HepG2 (cell line): ENCODE data around the gene TOP2A. TPM values are rescaled to one million over a fixed set of nuclear protein-coding genes. Genes with fewer than 3 reads are reported as not detected.

ENCODE experiments used
- CBX2 ChIP-seq, 2 experiments: fragments of 200-600 bp in 1 of 2; sonication (generic); formaldehyde crosslinking in 1 of 2; IDR thresholded peaks; 2 replicates each; pipeline versions ENCODE4 v1.7.0 to v1.8.1; 2018 to 2022; ENCODE audit warnings: low read depth in 2 of 2, low read length in 1 of 2, mild to moderate bottlenecking in 1 of 2, missing genetic modification reagents in 1 of 2
- DR1 ChIP-seq: sonication (generic); formaldehyde crosslinking; IDR thresholded peaks from 2 replicates; pipeline ENCODE4 v1.8.0; 2021; ENCODE audit warnings: mild to moderate bottlenecking, missing genetic modification reagents, inconsistent platforms
- FIP1L1 ChIP-seq: fragments of 200-400 bp; formaldehyde crosslinking; IDR thresholded peaks from 2 replicates; pipeline ENCODE4 v1.6.1; 2018; ENCODE audit warnings: low read depth, mild to moderate bottlenecking, low read length, moderate library complexity, borderline replicate concordance; ENCODE audit not compliant: insufficient read depth
- HOXA7 ChIP-seq: sonication (generic); formaldehyde crosslinking; IDR thresholded peaks from 2 replicates; pipeline ENCODE4 v1.8.1; 2022; ENCODE audit warnings: mild to moderate bottlenecking, missing genetic modification reagents, moderate library complexity
- NFIB ChIP-seq: sonication (generic); formaldehyde crosslinking; IDR thresholded peaks from 2 replicates; pipeline ENCODE4 v1.9.0; 2021; ENCODE audit warnings: missing genetic modification reagents, mild to moderate bottlenecking, borderline replicate concordance
- PHF20 ChIP-seq: sonication (generic); formaldehyde crosslinking; IDR thresholded peaks from 2 replicates; pipeline ENCODE4 v1.5.0; 2020; ENCODE audit warnings: mild to moderate bottlenecking, missing genetic modification reagents
- RELA ChIP-seq: sonication (generic); formaldehyde crosslinking; IDR thresholded peaks from 2 replicates; pipeline ENCODE4 v1.4.0; 2020; ENCODE audit warnings: missing genetic modification reagents
- ZFP37 ChIP-seq: sonication (generic); formaldehyde crosslinking; IDR thresholded peaks from 2 replicates; pipeline ENCODE4 v1.4.0; 2020; ENCODE audit warnings: missing genetic modification reagents, borderline replicate concordance
- ZNF224 ChIP-seq: sonication (generic); formaldehyde crosslinking; IDR thresholded peaks from 2 replicates; pipeline ENCODE4 v1.5.0; 2020; ENCODE audit warnings: mild to moderate bottlenecking, missing genetic modification reagents
- ZNF230 ChIP-seq: sonication (generic); formaldehyde crosslinking; IDR thresholded peaks from 2 replicates; pipeline ENCODE4 v1.4.0; 2020; ENCODE audit warnings: mild to moderate bottlenecking, missing genetic modification reagents
- ZNF350 ChIP-seq: sonication (generic); formaldehyde crosslinking; IDR thresholded peaks from 2 replicates; pipeline ENCODE4 v1.4.0; 2020; ENCODE audit warnings: mild to moderate bottlenecking, low read depth, missing genetic modification reagents, borderline replicate concordance
- ZNF451 ChIP-seq: sonication (generic); formaldehyde crosslinking; IDR thresholded peaks from 2 replicates; pipeline ENCODE4 v1.5.0; 2020; ENCODE audit warnings: mild to moderate bottlenecking, missing genetic modification reagents
- ZNF460 ChIP-seq: sonication (generic); formaldehyde crosslinking; IDR thresholded peaks from 2 replicates; pipeline ENCODE4 v1.5.1; 2020; ENCODE audit warnings: missing genetic modification reagents, mild to moderate bottlenecking, borderline replicate concordance
- ZNF577 ChIP-seq: sonication (generic); formaldehyde crosslinking; IDR thresholded peaks from 2 replicates; pipeline ENCODE4 v1.4.0; 2020; ENCODE audit warnings: mild to moderate bottlenecking, low read depth, missing genetic modification reagents, borderline replicate concordance
- ZNF605 ChIP-seq: sonication (generic); formaldehyde crosslinking; IDR thresholded peaks from 2 replicates; pipeline ENCODE4 v1.8.0; 2022; ENCODE audit warnings: mild to moderate bottlenecking, missing genetic modification reagents
- ZNF782 ChIP-seq: sonication (generic); formaldehyde crosslinking; IDR thresholded peaks from 2 replicates; pipeline ENCODE4 v1.4.0; 2020; ENCODE audit warnings: missing genetic modification reagents, mild to moderate bottlenecking, borderline replicate concordance
- ZNF839 ChIP-seq: sonication (generic); formaldehyde crosslinking; IDR thresholded peaks from 2 replicates; pipeline ENCODE4 v1.4.0; 2020; ENCODE audit warnings: missing genetic modification reagents, mild to moderate bottlenecking, borderline replicate concordance
- polyA plus RNA-seq, 8 experiments: library from polyadenylated mRNA; depleted of rRNA in 3 of 8; stranded (reverse) in 7 of 8; unstranded in 1 of 8; fragments of >200 nt; fragmentation: Illumina TruSeq in 4 of 8; extraction: Trizol in 4 of 8; gene quantifications; 2 replicates each; pipeline versions ENCODE4 v1.2.1 to v1.2.3, GENCODE V29; 2011 to 2016; ENCODE audit warnings: low read depth in 4 of 8, missing spikeins in 1 of 8, mixed read lengths in 1 of 8; ENCODE audit not compliant: insufficient read depth in 1 of 8
- total RNA-seq, 5 experiments: library from RNA; depleted of rRNA; stranded (reverse); fragments of >200 nt; fragmentation: Illumina TruSeq; extraction: Trizol; gene quantifications; 2 replicates each; pipeline ENCODE4 v1.2.3, GENCODE V29; 2016; ENCODE audit warnings: low read depth in 1 of 5
- TF ChIP-seq, protein P1 (sequence below): IDR thresholded peaks from 2 replicates; pipeline ENCODE4 v1.6.1; 2016; ENCODE audit warnings: missing biosample characterization, missing genetic modification reagents, low read depth
- TF ChIP-seq, protein P2 (sequence below): IDR thresholded peaks from 2 replicates; pipeline ENCODE4 v1.6.1; 2012; ENCODE audit warnings: inconsistent platforms
- TF ChIP-seq, protein P3 (sequence below): sonication (generic); formaldehyde crosslinking; IDR thresholded peaks from 2 replicates; pipeline ENCODE4 v1.5.0; 2020; ENCODE audit warnings: mild to moderate bottlenecking, missing genetic modification reagents, moderate library complexity
- TF ChIP-seq, protein P4 (sequence below): IDR thresholded peaks from 2 replicates; pipeline ENCODE4 v1.6.1; 2016; ENCODE audit warnings: missing compliant biosample characterization, missing genetic modification reagents, borderline replicate concordance
- TF ChIP-seq, protein P5 (sequence below): sonication (generic); formaldehyde crosslinking; IDR thresholded peaks from 2 replicates; pipeline ENCODE4 v1.9.0; 2021; ENCODE audit warnings: missing genetic modification reagents, borderline replicate concordance

TOP2A gene
- total and polyA plus RNA-seq, 2 of the 13 experiments (the other 11 are each of a cell fraction or from before 2014, with no cell fraction given): 108 to 327 TPM

DNA sequence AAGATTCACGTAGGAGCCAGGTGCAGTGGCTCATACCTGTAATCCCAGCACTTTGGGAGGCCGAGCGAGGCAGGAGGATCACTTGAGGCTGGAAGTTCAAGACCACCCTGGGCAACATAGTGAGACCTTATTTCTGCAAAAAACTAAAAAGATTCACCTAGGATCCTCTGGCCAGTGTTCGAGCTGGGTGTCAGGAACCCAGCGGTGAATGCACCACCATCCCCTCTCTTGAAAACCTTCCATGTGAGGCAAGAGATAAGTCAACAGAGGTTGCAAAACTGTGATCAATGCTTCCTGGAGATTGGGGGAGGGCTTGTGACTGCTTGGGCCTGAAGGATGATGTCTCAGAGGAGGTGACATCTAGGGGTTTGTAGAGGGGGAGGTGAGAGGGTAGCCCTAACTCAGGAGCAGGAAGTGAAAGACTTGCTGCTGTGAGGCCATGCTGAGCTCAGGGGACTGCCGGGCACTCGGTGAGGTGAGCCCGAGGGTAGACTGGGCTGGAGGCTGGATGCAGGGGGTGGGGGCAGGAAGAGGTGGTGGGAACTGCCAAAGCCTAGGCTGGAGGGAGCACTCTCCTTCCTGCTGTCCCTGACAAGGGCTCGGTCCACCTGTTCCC is 64.8 kb downstream of the TOP2A start (continued):
- no peak for TF ChIP-seq ZNF782 (CRISPR knock-in tag)
- no peak; the same call in 1 of the 2 replicates for TF ChIP-seq DR1 (CRISPR knock-in tag)
- TF ChIP-seq ZNF350: peak; percentile 88
- TF ChIP-seq, protein P1, sequence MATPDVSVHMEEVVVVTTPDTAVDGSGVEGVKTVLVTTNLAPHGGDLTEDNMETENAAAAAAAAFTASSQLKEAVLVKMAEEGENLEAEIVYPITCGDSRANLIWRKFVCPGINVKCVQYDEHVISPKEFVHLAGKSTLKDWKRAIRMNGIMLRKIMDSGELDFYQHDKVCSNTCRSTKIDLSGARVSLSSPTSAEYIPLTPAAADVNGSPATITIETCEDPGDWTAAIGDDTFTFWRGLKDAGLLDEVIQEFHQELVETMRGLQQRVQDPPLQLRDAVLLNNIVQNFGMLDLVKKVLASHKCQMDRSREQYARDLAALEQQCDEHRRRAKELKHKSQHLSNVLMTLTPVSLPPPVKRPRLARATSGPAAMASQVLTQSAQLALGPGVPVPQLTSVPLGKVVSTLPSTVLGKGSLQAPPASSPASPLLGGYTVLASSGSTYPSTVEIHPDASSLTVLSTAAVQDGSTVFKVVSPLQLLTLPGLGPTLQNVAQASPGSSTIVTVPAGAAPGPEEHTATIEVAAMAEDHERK (CRISPR knock-in tag): no peak
- TF ChIP-seq, protein P2, sequence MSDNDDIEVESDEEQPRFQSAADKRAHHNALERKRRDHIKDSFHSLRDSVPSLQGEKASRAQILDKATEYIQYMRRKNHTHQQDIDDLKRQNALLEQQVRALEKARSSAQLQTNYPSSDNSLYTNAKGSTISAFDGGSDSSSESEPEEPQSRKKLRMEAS: peak; percentile 81
- TF ChIP-seq, protein P3, sequence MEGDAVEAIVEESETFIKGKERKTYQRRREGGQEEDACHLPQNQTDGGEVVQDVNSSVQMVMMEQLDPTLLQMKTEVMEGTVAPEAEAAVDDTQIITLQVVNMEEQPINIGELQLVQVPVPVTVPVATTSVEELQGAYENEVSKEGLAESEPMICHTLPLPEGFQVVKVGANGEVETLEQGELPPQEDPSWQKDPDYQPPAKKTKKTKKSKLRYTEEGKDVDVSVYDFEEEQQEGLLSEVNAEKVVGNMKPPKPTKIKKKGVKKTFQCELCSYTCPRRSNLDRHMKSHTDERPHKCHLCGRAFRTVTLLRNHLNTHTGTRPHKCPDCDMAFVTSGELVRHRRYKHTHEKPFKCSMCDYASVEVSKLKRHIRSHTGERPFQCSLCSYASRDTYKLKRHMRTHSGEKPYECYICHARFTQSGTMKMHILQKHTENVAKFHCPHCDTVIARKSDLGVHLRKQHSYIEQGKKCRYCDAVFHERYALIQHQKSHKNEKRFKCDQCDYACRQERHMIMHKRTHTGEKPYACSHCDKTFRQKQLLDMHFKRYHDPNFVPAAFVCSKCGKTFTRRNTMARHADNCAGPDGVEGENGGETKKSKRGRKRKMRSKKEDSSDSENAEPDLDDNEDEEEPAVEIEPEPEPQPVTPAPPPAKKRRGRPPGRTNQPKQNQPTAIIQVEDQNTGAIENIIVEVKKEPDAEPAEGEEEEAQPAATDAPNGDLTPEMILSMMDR (CRISPR knock-in tag): peak; percentile 47
- TF ChIP-seq ZNF605 (CRISPR knock-in tag): peak; percentile 80; the same call in 1 of the 2 replicates
- TF ChIP-seq ZNF224 (CRISPR knock-in tag): no peak
- TF ChIP-seq NFIB (CRISPR knock-in tag): no peak
- TF ChIP-seq, protein P4, sequence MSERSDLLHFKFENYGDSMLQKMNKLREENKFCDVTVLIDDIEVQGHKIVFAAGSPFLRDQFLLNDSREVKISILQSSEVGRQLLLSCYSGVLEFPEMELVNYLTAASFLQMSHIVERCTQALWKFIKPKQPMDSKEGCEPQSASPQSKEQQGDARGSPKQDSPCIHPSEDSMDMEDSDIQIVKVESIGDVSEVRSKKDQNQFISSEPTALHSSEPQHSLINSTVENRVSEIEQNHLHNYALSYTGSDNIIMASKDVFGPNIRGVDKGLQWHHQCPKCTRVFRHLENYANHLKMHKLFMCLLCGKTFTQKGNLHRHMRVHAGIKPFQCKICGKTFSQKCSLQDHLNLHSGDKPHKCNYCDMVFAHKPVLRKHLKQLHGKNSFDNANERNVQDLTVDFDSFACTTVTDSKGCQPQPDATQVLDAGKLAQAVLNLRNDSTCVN (CRISPR knock-in tag): peak; percentile 81
- no peak for TF ChIP-seq HOXA7
- TF ChIP-seq RELA (CRISPR knock-in tag): no peak
- TF ChIP-seq ZNF451 (CRISPR knock-in tag): no peak
- no peak for TF ChIP-seq ZNF839
- no peak for TF ChIP-seq FIP1L1
- no peak for TF ChIP-seq CBX2 (IDR thresholded peaks at IDR 0.05; ENCODE audit: low read depth, low read length)
- TF ChIP-seq CBX2 (CRISPR knock-in tag; IDR thresholded peaks at IDR 0.05; ENCODE audit: low read depth): no peak
- TF ChIP-seq ZNF460 (CRISPR knock-in tag): no peak; the same call in 1 of the 2 replicates
- no peak for TF ChIP-seq ZNF577 (CRISPR knock-in tag)
- TF ChIP-seq ZFP37 (CRISPR knock-in tag): no peak
- TF ChIP-seq, protein P5, sequence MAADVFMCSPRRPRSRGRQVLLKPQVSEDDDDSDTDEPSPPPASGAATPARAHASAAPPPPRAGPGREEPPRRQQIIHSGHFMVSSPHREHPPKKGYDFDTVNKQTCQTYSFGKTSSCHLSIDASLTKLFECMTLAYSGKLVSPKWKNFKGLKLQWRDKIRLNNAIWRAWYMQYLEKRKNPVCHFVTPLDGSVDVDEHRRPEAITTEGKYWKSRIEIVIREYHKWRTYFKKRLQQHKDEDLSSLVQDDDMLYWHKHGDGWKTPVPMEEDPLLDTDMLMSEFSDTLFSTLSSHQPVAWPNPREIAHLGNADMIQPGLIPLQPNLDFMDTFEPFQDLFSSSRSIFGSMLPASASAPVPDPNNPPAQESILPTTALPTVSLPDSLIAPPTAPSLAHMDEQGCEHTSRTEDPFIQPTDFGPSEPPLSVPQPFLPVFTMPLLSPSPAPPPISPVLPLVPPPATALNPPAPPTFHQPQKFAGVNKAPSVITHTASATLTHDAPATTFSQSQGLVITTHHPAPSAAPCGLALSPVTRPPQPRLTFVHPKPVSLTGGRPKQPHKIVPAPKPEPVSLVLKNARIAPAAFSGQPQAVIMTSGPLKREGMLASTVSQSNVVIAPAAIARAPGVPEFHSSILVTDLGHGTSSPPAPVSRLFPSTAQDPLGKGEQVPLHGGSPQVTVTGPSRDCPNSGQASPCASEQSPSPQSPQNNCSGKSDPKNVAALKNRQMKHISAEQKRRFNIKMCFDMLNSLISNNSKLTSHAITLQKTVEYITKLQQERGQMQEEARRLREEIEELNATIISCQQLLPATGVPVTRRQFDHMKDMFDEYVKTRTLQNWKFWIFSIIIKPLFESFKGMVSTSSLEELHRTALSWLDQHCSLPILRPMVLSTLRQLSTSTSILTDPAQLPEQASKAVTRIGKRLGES (CRISPR knock-in tag): no peak
- TF ChIP-seq PHF20: no peak
- TF ChIP-seq ZNF230 (CRISPR knock-in tag): no peak
